Activated CD8-positive, alpha-beta memory T cell treated with anti-CD3 and anti-CD28 coated beads, Interleukin-2, amount 50 U/mL, for 48 hours (primary cell): ENCODE data around the gene SLC26A9.

ENCODE experiments used
- DNase-seq: peaks from one replicate; pipeline ENCODE4 v3.0.0-alpha.2; 2020

Gene SLC26A9

DNA sequence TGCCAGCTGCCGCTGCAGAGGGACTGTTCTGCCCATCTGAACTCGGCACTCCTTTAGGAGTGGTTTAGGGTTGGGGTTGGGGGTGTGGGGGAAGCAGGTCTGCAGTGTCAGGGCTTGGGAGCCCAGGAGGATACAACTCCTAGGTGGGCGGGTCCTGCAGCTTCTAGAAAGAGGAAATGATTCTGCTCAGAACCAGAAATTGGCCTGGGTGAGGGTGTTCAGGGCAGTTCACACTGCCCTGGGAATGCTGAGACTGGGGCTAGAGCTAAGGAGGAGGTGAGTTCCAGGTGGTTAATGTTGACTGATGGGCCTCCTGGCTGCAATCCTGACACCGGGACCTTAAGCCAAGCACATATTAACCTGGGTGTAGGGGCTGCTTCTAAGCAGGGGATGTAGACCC is 4.8 kb upstream of the SLC26A9 start:
- DNase-seq, result no peak

DNA sequence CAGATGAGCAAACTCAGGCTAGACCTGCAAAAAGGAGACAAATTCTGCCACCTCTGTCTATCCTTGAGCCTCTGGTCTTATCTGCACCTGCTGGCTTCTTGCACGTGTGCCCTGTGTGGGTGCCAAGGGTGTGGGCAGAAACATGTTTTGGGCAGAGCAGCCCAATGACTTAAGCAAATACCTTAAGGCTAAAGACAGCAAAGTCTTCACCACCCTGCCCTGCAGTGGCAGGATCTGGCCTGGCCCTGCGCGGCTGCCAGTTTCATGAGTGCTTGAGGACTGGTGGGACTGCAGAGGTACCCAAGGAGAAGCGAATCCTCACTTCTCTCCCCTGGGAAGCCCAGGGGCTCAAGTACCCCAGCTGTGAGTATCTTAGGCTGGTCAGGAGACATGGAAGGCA is 3.8 kb upstream of the SLC26A9 start:
- no peak for DNase-seq

GRCh38 chr1:205945069-205945468 is 1.8 kb upstream of the SLC26A9 start:
- no peak for DNase-seq

DNA sequence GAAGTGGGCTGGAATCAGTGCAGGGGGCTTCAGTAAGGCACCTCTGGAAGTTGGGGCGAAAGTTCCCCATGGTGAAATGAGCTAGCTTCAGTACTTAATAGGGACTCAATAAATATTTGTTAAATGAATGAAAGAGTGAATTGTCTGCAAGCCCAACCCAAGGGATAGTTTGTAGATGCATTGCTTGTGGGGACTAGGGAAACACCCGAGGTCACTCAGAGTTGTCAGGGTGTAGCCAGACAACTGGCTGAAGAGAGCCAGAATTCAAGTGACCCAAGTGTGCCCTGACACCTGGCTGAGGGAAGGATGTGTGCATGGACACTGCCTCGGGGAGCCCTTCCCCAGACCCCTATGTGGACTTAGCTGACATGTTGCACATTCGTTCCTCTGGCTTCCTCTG is 1.3 kb upstream of the SLC26A9 start:
- no peak for DNase-seq

DNA sequence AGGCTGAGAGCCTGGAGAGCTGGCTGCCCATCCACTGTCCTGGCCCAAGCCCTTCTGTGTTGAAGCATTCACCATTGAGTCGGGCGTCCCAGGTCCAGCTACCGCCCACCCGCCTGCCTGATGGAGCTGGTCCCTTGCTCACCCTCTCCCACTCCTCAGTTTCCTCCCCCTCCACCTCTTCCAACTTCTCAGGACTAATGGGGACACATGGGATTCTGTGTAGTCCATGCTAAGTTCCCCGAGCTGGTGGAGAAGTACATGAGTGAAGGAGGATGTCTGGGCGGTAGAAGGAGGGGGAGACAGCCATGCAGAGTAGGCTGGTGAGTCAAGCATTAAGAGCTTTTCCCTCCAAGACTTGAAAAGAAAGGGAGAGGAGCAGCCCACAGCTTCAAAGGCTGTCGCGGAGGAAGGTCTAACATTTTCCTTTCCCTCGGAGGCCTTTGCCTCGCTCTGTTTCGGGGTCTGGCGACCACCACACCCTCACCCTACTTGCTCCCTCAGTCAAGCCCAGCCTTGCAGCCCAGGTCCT is 561 bp downstream of the SLC26A9 start:
- DNase-seq, result no peak

- no peak for DNase-seq
Measured at GRCh38 chr1:205940710-205941109, 2.5 kb downstream of the SLC26A9 start.

- DNase-seq, result no peak
Measured at GRCh38 chr1:205939690-205940330, 3.4 kb downstream of the SLC26A9 start.

DNA sequence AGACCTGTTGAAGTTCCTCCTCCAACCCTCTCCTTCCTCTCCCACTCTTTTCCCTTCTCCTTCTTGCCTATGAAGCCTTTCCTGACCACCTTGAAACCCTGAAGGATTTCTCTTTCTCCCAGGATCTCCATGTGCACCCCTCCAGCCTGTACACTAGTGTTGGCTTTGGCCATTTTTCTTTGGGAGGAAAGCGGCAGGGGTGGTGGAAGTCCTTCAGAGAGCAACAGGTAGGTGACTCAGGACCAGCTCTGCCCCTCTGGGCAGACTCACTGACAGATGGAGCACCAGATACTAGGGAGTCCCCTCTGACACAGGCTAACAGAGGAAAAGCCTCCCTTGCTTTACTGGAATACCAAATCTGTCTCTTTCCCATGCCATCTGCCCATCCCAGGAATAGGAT is 4.6 kb downstream of the SLC26A9 start:
- no peak for DNase-seq

DNA sequence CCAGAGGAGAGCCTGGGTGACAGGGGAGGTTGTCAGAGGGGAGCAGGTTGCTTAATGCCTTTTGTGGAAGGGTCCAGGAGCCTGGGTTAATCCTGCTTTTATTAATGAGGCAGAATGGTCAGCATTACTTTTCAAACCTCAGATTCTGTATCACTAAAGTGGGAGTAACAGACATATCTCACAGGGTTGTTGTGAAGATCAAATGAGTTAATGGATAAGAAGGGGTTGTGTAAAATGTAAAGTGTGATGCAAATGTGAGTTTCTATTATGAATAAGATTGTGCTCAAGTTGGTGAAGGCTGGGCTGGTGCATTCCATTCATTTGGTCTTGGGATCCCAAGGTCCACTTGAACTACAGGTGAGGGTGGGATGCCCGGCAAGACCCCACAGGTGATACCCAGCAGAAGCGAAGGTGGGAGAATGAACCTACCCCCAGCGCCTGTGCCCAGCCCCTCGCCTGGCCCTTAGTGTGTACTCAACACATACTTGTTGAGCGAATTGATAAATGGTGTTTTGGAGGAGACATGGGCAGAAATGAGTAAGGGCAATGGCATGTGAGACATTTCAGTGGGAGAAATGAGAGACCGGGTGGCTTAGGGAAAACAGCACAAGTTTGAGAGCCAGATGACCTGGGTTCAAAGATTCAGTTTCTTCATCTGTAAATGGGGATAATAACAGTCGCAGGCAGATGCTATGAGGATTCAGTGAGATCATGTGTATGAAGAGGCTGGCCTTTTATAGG is 6.2 kb downstream of the SLC26A9 start:
- DNase-seq, result no peak

- no peak for DNase-seq
Measured at GRCh38 chr1:205936311-205936710, 6.9 kb downstream of the SLC26A9 start.

- no peak for DNase-seq
Measured at GRCh38 chr1:205935869-205936268, 7.4 kb downstream of the SLC26A9 start.

- no peak for DNase-seq
Measured at GRCh38 chr1:205934788-205935187, 8.5 kb downstream of the SLC26A9 start.

DNA sequence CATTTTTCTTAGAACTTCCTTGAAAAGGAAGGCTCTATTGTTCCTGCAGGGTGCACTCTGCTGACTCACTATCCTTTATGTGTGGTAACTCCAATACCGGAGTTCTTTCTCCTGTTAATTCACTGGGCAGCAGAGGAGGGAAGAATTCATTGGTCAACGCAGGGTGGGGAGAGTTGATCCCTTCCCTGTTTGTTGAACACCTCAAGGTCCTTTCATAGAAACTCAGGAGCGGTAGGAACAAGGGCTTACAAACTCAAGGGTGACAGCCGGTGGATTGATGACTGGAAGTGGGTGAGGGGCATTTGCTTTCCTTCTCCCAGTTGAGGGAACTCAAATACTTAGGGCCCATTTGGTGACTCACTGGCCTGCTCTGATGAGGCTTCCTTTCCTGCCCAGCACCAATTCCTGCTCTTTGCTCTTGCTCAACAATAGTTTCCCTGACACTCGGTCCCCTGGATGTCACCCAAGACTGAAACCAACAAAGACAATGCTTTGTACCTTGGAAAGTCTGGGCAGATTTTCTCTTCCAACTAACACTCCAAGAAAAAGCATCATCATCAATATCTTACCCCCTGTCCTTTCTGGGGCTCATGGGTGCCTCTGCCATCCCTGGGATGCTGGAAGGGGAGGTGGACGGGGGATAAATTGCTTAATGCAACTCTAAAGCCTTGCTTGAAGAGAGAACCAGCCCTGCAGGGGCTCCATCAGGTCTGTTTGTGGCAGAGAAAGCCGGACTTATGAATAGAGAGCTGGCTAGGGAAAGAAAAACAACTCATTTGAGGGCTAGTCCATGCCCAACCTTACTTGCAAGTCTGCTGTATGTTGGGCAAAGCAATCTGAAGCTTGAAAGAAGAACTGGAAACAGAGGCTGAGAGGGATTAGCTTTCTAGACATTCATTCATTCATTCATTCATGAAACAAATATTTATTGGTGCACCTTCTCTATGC is 9.3 kb downstream of the SLC26A9 start:
- no peak for DNase-seq

DNA sequence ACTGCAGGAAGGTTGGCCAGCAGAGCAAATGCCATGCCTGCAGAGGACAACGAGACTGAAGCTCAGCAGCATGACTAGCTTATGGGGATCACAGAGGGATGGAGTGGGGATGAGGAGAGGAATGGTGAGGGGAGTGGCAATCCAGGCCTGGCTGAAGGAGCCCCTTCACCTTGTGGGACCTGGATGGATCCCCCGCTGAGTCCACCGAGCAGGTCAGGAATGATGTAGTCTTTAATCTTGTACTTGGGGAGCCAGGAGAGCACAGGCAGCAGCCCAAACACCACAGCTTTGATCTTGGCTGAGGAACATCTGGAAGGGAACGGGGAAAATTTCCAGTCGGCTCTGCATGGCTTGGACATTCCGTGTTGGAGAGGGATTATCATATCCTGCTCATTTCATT is 10.5 kb downstream of the SLC26A9 start:
- DNase-seq, result no peak

GRCh38 chr1:205930799-205931281 is 12.4 kb downstream of the SLC26A9 start:
- no peak for DNase-seq

- DNase-seq, result no peak
Measured at GRCh38 chr1:205930195-205930577, 13.1 kb downstream of the SLC26A9 start.

GRCh38 chr1:205929496-205930194 is 13.6 kb downstream of the SLC26A9 start:
- DNase-seq, result no peak

DNA sequence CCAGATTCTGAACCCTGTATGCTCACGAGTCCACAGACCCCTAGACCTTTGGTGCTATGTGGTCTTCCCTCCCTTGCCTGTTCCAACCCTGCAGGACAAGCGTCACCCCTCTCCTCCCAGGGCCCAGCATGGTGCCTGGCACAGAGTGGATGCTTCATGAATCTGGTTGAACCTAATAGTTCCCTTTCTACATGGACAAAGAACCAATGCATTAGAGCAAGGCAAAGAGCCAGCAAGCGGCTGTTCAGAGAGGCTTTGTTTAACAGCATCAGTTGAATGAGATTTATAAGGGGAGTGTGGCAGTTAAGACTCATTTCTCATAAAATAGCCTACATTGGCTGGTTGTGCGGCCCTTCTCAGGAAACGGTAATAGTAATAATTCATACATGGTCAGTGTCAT is 14.9 kb downstream of the SLC26A9 start:
- DNase-seq, result no peak

GRCh38 chr1:205927676-205928075 is 15.6 kb downstream of the SLC26A9 start:
- DNase-seq, result no peak

DNA sequence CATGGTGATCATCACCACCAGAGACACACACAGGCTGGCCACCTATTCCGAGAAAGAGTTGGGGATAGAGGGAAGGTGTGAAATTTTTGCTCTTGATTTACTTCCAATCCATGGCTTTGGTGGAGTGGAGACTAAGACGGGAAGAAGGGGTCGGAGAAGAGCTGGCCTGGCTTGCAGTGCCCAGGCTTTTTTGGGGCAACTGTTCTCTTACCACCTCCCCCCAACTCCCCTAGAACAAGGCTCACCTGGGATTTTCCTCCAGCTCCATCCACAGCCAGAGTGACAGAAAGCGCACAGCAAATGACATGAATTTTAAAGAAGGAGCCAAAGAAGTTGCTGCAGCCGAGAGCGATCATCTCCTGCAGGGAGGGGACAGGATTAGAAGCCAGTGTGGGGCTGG is 16.0 kb downstream of the SLC26A9 start:
- no peak for DNase-seq

- DNase-seq, result no peak
Measured at GRCh38 chr1:205926636-205927035, 16.6 kb downstream of the SLC26A9 start.

DNA sequence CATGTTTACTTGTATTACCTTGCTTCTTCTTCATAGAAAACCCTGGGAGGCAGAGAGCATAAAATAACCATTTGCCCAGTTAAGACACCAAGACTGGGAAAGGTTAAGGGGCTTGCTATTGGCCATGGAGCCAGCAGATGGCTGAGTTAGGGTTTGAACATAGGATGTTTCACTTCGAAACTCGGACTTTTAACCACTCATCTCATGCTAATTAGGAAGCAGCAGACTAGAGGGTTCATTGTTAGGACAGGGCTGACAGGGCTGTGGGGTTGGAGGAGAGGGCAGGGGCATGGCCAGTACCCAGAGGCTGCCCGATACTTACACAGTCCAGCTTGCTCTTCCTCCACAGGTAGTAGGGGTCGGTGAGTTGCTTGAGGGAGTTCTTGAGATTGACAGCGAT is 17.0 kb downstream of the SLC26A9 start:
- DNase-seq, result no peak

DNA sequence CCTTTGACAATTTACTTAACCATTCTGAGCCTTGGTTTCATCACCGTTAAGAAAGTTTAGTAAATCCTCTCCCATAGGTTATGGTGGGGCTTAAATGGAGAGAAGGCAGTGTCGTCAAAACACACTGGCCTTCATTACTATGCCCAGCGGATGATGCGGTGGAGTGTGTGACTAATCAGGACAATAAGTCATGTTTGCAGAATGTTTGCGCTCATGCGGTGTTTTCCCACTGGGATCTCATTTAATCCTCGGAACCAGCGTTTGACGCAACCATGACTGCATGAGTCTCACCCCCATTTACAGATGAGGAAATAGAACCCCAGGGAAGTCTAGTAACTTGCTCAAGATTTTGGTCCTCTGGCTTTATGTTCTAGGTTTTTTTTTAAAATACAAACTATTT is 17.5 kb downstream of the SLC26A9 start:
- DNase-seq, result no peak
